H7 (cell line): ENCODE data around the gene SYNE2. TPM values are rescaled to one million over a fixed set of nuclear protein-coding genes. Genes with fewer than 3 reads are reported as not detected.

Experiments used
- DNase-seq: peaks from one replicate; pipeline ENCODE4 v3.0.0; 2012
- H3K27me3 ChIP-seq: 2 replicates; pipeline ENCODE4 v1.6.0; 2011; ENCODE audit warnings: mild to moderate bottlenecking, low read length; ENCODE audit not compliant: control insufficient read depth, insufficient read depth
- H3K36me3 ChIP-seq: replicated peaks from 2 replicates; pipeline ENCODE4 v1.5.1; 2011; ENCODE audit warnings: low read length; ENCODE audit not compliant: control insufficient read depth, insufficient read depth
- H3K4me3 ChIP-seq: 2 replicates; pipeline ENCODE4 v1.5.1; 2011; ENCODE audit warnings: low read depth, mild to moderate bottlenecking, control low read depth, low read length, moderate library complexity; ENCODE audit not compliant: insufficient read depth
- total RNA-seq: library from RNA; depleted of rRNA; stranded (reverse); fragments of >200 nt; shearing (Covaris generic); gene quantifications from 2 replicates; pipeline ENCODE4 v1.2.3, GENCODE V29; 2014

The SYNE2 gene
- total RNA-seq, 1 experiment from 2014 or later: 35.3 TPM

DNA sequence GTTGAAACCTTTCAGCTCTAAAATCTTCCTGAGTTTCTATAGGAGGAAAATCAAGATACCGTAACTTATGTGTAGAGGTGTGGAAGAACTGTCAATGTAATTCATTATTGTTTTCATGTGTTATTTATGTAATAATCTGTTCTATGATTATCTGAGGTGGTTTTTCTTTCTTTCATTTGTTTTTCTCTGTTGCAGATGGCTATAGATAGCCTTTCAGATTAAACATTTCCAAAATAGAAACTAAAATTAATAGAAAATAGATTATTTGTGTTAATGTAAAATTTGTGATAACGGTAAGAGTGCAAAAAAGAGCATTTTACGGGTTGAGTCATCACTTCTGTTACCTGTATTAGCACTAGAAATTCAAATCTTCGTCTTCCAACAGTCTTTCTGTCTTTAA is 128.8 kb downstream of the SYNE2 start:
- no peak for DNase-seq
- H3K36me3 ChIP-seq: no peaks in the 10 kb centered on the region; the same call in 1 of the 2 replicates
- no peaks in the 10 kb centered on the region for H3K27me3 ChIP-seq
- no peak overlapping the region for H3K4me3 ChIP-seq

DNA sequence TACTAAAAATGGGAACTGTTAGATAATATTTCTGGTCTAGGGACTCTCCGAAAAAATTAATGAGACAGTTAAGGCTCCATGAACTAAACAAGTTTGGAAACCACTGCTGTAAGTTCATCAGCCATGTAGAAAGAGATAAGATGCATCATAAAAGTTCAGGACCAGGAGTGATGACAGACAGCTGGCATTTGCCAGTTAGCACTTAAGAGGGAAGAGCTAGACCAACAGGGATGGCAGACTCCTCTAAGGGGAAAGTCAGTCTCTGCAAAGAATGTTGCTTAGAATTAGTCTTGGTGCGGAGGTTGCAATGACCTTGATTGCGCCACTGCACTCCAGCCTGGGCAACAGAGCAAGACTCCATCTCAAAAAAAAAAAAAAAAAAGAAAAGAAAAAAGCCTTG is 129.4 kb downstream of the SYNE2 start:
- H3K4me3 ChIP-seq: no peak overlapping the region
- DNase-seq: no peak
- no peaks in the 10 kb centered on the region; the same call in 1 of the 2 replicates for H3K36me3 ChIP-seq
- H3K27me3 ChIP-seq: no peaks in the 10 kb centered on the region

DNA sequence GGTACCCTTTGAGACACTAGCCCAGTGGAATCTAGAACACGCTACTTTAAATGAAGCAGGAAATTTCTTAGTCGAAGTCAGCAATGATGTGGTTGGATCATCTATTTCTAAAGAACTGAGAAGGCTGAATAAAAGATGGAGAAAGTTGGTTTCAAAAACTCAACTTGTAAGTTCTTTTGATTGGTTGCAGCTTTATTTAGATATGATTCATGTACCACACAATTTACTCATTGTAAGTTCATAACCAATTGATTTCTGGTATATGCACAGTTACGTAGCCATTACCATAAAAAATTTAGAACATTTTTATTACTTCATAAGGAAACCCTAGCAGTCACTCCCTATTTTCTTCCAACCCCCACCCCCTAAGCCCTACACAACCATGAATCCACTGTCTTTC is 129.8 kb downstream of the SYNE2 start:
- H3K36me3 ChIP-seq: no peaks in the 10 kb centered on the region; the same call in 1 of the 2 replicates
- no peaks in the 10 kb centered on the region for H3K27me3 ChIP-seq
- H3K4me3 ChIP-seq: no peak overlapping the region
- DNase-seq: no peak

DNA sequence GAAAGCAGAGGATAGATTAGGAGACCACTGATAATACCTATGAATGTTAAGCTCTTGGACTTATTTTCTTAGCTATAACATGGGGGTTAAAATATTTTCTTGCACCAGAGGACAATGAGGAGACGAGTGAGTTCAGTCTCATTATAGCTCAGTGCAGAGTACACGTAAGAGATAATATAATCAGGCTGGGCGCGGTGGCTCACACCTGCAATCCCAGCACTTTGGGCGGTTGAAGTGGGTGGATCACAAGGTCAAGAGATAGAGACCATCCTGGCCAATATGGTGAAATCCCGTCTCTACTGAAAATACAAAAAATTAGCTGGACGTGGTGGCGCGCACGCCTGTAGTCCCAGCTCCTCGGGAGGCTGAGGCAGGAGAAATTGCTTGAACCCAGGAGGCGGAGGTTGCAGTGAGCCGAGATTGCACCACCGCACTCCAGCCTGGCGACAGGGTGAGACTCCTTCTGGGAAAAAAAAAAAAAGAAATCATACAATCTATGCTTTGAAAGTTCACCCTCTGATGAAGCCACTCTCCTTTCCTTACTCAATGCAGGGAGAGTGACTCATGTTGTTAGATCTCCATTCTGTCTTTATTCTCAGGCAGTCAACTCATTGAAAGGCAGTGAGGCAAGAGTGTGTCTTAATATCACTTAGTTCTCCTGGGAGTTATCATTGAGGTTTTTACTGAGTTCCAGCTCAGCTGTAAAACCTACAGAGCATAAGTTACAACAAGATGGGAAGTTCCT is 134.2 kb downstream of the SYNE2 start:
- no peak for DNase-seq
- no peak overlapping the region for H3K4me3 ChIP-seq
- H3K36me3 ChIP-seq: no peaks in the 10 kb centered on the region
- H3K27me3 ChIP-seq: no peaks in the 10 kb centered on the region

DNA sequence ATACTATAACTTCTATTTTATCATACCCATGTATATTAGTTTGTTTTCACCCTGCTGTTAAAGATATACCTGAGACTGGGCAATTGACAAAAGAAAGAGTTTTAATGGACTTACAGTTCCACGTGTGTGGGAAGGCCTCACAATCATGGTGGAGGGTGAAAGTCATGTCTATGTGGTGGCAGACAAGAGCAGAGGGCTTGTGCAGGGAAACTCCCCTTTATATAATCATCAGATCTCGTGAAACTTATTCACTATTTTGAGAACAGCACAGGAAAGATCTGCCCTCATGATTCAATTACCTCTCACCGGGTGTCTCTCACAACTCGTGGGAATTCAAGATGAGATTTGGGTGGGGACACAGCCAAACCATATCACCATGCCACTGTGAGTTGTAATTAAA is 135.8 kb downstream of the SYNE2 start:
- H3K4me3 ChIP-seq: no peak overlapping the region
- no peak for DNase-seq
- H3K36me3 ChIP-seq: no peaks in the 10 kb centered on the region
- no peaks in the 10 kb centered on the region for H3K27me3 ChIP-seq

DNA sequence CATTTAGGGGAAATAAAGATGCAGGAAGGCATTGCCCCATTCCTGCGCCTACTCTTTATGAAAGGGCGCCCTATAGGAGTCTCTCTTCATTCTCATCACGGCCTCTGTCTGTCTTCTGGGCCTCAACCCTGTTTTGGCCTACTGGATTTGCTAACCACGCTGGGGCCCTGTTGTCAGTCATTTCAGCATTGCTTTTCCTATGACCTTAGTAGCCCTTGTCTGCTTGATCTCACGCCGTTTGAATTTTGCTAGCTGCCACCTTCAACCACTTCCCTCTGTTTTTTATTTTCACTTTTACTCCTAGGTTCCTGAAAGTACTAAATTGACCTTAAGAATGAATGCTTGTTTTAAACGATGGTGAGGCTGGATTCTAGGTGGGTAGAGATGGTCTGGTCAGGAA is 139.0 kb downstream of the SYNE2 start:
- no peak overlapping the region for H3K4me3 ChIP-seq

DNA sequence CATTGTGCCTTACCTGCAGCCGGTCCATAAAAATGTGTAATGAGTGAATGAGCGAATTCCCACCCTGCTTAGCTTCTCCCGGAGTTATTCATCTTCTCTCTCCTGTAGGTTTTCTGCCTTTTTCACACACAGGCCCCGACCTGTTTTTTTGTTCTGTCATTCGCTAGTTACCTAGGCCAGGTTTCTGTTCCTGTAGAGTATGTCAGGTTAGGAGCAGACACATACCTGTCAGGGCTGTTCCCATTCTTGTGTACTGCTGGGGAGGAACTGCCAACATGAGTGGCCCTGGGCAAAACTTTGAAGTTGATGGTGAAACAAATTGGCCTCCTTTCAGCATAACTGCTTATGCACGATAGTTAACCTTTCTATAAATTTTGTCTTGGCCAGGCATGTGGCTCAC is 140.1 kb downstream of the SYNE2 start:
- 0 out of 2 replicates have a peak, but pooled peaks cover 2% of the 10 kb centered on the region for H3K36me3 ChIP-seq
- H3K27me3 ChIP-seq: no peaks in the 10 kb centered on the region
- no peak overlapping the region for H3K4me3 ChIP-seq
- no peak for DNase-seq

More for the DNA sequence above, 139.0 kb downstream of the SYNE2 start:
- H3K27me3 ChIP-seq: no peaks in the 10 kb centered on the region
- no peaks in the 10 kb centered on the region for H3K36me3 ChIP-seq
- no peak for DNase-seq

DNA sequence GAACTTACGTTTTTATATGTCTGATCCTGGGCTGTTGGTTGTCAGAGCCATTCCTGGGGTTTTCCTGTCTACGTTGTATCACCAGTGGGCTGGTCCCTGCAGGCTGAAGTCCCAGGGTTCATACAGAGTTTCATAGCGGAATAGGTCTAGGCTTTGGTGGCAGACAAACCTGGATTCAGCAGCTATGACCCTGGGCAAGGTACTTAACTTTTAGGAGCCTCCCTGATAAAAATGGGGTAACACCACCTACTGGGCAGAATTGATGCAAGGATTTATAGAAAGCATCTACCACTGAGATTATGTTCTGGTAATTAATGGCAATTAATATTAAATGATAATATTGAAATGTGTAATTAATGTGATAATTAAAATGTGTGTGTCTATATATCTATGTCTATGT is 141.2 kb downstream of the SYNE2 start:
- Histone ChIP-seq H3K4me3 (no peak overlapping the region), H3K36me3 (0 out of 2 replicates have a peak, but pooled peaks cover 3% of the 10 kb centered on the region), H3K27me3 (no peaks in the 10 kb centered on the region)
- DNase-seq: no peak

DNA sequence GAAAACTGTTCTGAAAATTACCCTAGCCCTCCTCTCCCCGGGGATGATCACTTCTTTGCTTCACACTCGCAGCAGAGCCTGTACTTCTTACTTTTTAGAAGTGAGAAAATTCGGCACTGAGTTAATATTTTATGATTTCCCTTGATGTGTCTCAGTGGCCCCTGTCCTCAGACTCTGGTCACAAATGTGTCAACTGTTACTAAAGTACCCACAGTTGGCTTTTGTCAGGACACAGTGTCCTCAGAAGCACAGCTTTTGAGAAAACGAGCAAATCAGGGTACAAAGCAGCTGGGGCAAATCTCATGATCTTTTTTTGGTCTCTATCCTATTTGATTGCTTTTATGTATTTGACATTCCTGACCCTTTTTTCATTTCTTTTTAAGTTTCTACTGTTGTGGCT is 142.5 kb downstream of the SYNE2 start:
- DNase-seq: no peak
- H3K4me3 ChIP-seq: no peak overlapping the region
- H3K36me3 ChIP-seq: 0 out of 2 replicates have a peak, but pooled peaks cover 4% of the 10 kb centered on the region
- H3K27me3 ChIP-seq: no peaks in the 10 kb centered on the region

DNA sequence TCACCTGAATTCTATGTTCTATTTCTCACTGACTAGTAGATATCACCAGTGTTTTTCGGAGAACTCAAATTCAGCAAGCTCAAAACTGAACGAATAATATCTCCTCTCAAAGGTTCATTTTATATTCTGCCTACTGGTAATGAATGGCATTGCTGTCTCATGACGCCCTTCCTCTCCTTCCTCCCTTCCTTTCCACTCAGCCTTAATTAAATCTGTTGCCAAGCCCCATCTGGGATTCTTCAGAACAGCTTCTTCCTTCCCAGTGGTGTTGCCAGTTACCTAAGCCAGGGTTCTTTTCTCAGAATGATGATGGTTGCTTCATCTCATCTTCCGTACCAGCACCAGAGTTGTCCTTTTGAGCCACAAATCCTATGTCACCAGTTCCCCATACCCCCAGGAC is 143.2 kb downstream of the SYNE2 start:
- Histone ChIP-seq H3K36me3 (peaks cover 4% of the 10 kb centered on the region; the same call in 1 of the 2 replicates), H3K27me3 (no peaks in the 10 kb centered on the region), H3K4me3 (no peak overlapping the region)
- no peak for DNase-seq

DNA sequence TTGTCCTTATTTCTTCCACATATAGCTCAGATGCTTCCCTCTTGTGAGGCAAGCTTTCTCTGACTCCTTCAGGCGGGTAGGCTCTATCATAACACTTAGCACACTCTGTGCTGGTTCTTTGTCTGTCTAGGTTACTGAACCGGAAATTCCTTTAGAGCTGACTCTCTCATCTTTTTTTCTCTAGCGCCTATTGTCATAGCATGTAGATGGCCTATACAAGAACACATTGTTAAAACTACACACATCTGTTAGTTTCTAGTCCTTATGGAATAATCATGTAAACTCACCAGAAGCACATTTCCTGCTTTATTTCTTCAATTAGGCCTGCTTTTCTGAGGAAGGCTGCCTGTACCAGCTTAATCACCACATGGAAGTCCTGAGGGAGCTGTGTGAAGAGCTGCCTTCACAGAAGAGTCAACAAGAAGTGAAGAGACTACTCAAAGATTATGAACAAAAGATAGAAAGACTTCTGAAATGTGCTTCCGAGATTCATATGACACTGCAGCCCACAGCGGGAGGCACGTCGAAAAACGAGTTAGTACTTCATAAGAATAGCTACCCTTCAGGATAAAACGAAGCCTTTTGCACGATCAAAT is 143.9 kb downstream of the SYNE2 start:
- Histone ChIP-seq H3K27me3 (no peaks in the 10 kb centered on the region), H3K36me3 (peaks cover 4% of the 10 kb centered on the region; the same call in 1 of the 2 replicates), H3K4me3 (no peak overlapping the region)
- no peak for DNase-seq

DNA sequence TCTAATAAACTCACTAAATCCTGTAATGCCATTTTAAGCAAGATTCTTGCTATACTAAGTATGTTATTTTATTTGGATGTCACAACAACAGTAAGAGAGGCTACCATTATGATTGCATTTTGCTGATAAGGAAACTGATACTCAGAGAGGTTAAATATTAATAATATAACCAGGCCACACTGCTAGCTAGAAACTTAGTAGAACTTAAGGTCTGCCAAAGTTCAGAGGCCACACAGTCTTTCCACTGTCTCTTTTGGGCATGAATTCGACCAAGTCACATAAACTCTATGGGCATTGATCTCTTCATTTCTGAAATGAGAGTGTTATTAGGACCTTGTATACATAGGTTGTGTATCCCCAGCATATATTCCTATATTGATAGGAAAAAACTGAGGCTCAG is 147.9 kb downstream of the SYNE2 start:
- peaks cover 6% of the 10 kb centered on the region; the same call in 1 of the 2 replicates for H3K36me3 ChIP-seq
- DNase-seq: no peak
- H3K27me3 ChIP-seq: no peaks in the 10 kb centered on the region
- H3K4me3 ChIP-seq: no peak overlapping the region

DNA sequence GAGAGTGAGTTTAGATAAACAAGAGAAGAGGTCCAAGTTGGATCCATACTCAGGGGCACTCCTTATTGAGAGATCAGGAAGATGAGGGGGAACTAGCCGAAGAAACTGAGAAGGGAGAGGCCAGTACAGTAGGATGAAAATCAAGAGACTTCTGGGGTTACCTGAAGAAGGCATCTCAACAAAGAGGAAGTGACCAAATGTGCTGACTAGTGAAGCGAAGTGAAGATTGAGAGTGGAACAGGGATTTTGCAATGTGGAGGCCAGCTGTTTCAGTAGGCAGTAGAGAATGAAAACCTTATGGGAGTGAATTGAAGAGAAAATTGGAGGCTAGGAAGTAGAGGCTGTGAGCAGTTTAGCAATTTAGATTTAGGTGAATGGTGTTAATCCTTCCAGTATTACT is 153.0 kb downstream of the SYNE2 start:
- no peak overlapping the region for H3K4me3 ChIP-seq
- peaks cover 2% of the 10 kb centered on the region; the same call in 1 of the 2 replicates for H3K36me3 ChIP-seq
- DNase-seq: no peak
- no peaks in the 10 kb centered on the region for H3K27me3 ChIP-seq

DNA sequence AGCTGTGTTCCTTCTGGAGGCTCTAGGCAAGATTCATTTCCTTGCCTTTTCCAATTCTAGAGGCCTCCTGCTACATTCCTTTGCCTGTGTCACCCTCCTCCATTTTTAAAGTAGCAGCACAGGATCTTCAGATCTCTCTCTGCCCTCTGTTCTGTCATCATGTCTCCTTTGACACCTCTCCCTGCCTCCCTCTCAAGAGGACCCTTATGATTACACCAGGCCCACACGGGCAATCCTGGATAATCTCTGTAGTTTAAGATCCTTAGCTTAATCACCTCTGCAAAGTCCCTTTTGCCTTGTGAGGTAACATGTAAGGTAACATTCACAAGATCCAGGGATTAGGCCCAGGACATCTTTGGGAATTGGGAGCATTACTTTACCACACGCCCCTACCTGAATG is 155.2 kb downstream of the SYNE2 start:
- no peaks in the 10 kb centered on the region for H3K27me3 ChIP-seq
- H3K36me3 ChIP-seq: peaks cover 2% of the 10 kb centered on the region
- DNase-seq: no peak
- no peak overlapping the region for H3K4me3 ChIP-seq

DNA sequence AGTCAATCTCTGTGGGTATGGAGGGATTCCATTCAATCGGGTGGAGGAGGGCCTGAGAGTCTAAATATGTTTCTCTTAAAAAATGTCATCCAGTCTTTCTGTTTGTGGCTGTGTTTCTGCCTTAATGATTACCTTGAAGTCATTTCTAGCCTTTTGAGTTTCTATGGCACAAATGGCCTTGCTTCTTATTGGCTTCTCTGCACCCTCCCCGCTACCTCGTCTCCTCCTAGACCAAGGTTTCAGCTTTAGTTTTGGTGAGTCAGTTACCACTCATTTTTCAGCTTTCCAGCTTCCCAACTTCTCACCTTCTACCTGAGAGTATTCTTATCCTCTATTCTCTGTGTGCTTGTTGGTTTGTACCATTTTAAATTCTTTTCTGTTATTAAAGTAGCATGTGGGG is 159.2 kb downstream of the SYNE2 start:
- H3K36me3 ChIP-seq: no peaks in the 10 kb centered on the region; the same call in none of the 2 replicates
- DNase-seq: no peak
- no peaks in the 10 kb centered on the region for H3K27me3 ChIP-seq
- no peak overlapping the region for H3K4me3 ChIP-seq
